Endothelial cell of umbilical vein (primary cell): ENCODE results near the gene COQ8A.

Experiments used
- CTCF ChIP-seq, 2 donors: IDR thresholded peaks; 1 replicate in 1 of 2; 2 replicates in 1 of 2; pipeline ENCODE4 v1.5.1; 2011; ENCODE audit warnings: low read length in 2 of 2, mild to moderate bottlenecking in 2 of 2, moderate library complexity in 2 of 2, control low read depth in 1 of 2, inconsistent platforms in 1 of 2, low read depth in 1 of 2; ENCODE audit not compliant: insufficient read depth in 1 of 2; ENCODE audit errors: extremely low read depth in 1 of 2
- EZH2 ChIP-seq: IDR thresholded peaks from 2 replicates; pipeline ENCODE4 v1.6.1; 2012; ENCODE audit warnings: borderline replicate concordance, low read depth, mild to moderate bottlenecking, moderate library complexity, low read length, inconsistent platforms; ENCODE audit not compliant: severe bottlenecking
- FOS ChIP-seq: IDR thresholded peaks from 2 replicates; pipeline ENCODE4 v1.6.1; 2011; ENCODE audit warnings: mild to moderate bottlenecking, low read length, moderate library complexity, borderline replicate concordance; ENCODE audit not compliant: insufficient read depth
- GATA2 ChIP-seq: IDR thresholded peaks from 2 replicates; pipeline ENCODE4 v1.7.0; 2011; ENCODE audit warnings: low read depth, mild to moderate bottlenecking, moderate library complexity, mixed read lengths, low read length; ENCODE audit not compliant: insufficient read length, insufficient read depth
- JUN ChIP-seq: IDR thresholded peaks from 2 replicates; pipeline ENCODE4 v1.6.1; 2011; ENCODE audit warnings: borderline replicate concordance, low read depth; ENCODE audit not compliant: insufficient read length, insufficient read depth
- MAX ChIP-seq: IDR thresholded peaks from 2 replicates; pipeline ENCODE4 v1.6.1; 2011; ENCODE audit not compliant: insufficient read depth, insufficient read length
- MYC ChIP-seq: IDR thresholded peaks from one replicate; pipeline ENCODE4 v1.6.1; 2011; ENCODE audit warnings: mild to moderate bottlenecking, low read depth, low read length
- POLR2A ChIP-seq: IDR thresholded peaks from 2 replicates; pipeline ENCODE4 v1.6.1; 2012; ENCODE audit warnings: low read depth, mild to moderate bottlenecking, control low read depth, low read length
- POLR2AphosphoS5 ChIP-seq: IDR thresholded peaks from 2 replicates; pipeline ENCODE4 v1.6.1; 2012; ENCODE audit warnings: low read depth, mild to moderate bottlenecking, control low read depth, low read length, moderate library complexity; ENCODE audit not compliant: insufficient read depth

- TF ChIP-seq JUN (no peak), POLR2AphosphoS5 (no peak), CTCF (IDR thresholded peaks at IDR 0.05; ENCODE audit: extremely low read depth in 1 of 2, insufficient read depth in 1 of 2, low read depth in 1 of 2, low read length in 2 of 2) (no peak), EZH2 (no peak), POLR2A (no peak), FOS (no peak), MYC (no peak), MAX (no peak), GATA2 (no peak)
These were observed 63.1 kb downstream of the COQ8A start for GRCh38 chr1:227003165-227003564.
